Retinal pigment epithelial cell (primary cell): ENCODE data around the gene NCK2.
A peak's percentile ranks its signal among the peaks of the same experiment; 100 is the strongest.

Source experiments
- DNase-seq: peaks from one replicate; pipeline ENCODE4 v3.0.0-alpha.2; 2010; ENCODE audit warnings: low read depth
- H3K4me3 ChIP-seq: 2 replicates; pipeline ENCODE4 v1.5.1; 2011; ENCODE audit warnings: mild to moderate bottlenecking, low read length, control low read depth, moderate library complexity
- TF ChIP-seq, protein P1 (sequence below): conservative IDR thresholded peaks from 2 replicates; pipeline ENCODE4 v1.5.1; 2011; ENCODE audit warnings: low read depth, low read length, control low read depth, inconsistent platforms

The NCK2 gene

DNA sequence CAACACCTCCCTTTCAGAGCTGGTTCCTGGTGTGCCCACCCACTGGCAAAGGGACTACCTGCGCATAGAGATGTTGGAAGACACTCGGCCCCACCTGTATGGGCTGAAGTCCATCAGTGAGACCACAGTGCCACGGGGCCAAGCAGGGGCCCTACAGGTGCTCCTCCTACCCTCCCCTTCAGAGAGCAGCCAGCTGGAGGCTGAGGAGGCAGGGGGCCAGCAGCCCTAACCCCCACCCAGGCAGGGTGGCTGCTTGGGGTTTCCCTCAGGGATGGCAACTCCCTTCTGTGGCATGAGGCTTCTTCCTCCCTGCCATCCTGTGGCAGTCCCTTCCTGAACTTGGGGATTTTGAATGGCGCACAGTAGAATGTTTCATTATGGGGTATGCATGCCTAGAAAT, 125.3 kb downstream of the NCK2 start:
- TF ChIP-seq, protein P1, sequence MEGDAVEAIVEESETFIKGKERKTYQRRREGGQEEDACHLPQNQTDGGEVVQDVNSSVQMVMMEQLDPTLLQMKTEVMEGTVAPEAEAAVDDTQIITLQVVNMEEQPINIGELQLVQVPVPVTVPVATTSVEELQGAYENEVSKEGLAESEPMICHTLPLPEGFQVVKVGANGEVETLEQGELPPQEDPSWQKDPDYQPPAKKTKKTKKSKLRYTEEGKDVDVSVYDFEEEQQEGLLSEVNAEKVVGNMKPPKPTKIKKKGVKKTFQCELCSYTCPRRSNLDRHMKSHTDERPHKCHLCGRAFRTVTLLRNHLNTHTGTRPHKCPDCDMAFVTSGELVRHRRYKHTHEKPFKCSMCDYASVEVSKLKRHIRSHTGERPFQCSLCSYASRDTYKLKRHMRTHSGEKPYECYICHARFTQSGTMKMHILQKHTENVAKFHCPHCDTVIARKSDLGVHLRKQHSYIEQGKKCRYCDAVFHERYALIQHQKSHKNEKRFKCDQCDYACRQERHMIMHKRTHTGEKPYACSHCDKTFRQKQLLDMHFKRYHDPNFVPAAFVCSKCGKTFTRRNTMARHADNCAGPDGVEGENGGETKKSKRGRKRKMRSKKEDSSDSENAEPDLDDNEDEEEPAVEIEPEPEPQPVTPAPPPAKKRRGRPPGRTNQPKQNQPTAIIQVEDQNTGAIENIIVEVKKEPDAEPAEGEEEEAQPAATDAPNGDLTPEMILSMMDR = no peak
- H3K4me3 ChIP-seq = no peak overlapping the region
- no peak for DNase-seq

DNA sequence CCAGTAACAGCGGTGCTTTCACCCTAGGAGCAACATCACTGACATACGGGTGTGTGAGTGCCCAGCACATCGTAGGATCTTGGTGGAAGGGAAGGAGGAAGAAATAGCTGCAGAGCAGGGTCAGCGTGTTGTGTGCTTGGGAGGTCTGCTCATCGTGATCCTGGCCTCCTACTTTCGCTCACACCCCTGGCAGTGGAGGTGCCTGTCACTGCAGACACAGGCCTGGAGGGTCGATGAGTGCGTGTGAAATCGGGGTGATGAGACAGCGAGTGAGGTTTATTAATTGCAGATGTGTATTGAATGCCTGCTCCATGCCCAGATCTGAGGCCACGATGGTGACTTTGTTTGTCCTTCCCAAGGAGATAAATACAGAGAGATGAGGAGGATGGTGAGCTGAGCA, 126.1 kb downstream of the NCK2 start:
- DNase-seq = no peak
- H3K4me3 ChIP-seq = no peak overlapping the region
- TF ChIP-seq, protein P1 = no peak

DNA sequence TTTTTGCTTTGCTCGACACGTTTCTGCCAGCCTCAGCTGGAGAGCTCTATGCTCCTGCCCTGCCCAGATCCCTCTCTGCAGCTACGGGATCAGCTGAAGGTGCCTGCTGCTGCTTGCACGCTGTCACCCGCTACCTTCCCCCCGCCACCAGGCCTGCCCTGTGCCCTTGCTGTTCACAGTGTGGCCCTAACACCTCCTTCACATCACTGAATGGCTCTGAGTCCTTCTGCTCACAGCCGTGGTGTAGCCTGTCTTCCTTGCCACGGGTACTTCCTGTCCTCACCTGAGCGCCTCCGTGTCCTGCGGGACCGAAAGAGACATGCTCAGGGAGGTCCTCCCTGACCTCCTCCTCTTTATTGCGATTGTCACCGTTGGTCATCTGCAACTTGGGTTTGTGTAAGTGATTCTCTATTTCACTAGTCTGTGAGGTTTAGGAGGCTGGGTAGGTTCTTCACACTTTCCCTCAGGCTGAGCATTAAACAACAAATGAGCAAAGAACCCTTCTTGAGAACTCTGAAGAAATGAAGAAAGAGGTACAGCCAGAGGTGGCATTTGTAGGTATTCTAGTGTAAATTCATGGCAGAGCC, 127.5 kb downstream of the NCK2 start:
- DNase-seq = no peak
- H3K4me3 ChIP-seq = no peak overlapping the region
- TF ChIP-seq, protein P1 = no peak

DNA sequence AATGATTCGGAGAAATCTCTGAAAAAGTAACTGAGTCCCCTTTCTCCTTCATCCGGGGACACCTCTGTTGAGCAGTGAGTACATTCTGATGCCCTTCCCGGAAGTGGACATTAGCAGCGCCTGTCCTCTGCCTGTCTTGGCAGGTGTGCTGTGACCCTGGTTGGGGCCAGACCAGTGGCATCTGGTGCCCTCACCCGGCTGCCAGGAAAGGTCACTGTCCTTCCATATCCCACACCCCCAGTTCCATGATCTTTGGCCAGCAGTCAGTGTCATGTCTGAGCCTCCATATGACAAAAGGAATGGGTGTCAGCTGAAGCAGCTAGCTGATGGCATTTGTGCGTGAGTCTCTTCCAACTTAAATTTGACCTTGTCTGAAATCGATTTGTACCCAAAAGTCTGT, 128.1 kb downstream of the NCK2 start:
- no peak for DNase-seq
- no peak overlapping the region for H3K4me3 ChIP-seq
- TF ChIP-seq, protein P1 = no peak

DNA sequence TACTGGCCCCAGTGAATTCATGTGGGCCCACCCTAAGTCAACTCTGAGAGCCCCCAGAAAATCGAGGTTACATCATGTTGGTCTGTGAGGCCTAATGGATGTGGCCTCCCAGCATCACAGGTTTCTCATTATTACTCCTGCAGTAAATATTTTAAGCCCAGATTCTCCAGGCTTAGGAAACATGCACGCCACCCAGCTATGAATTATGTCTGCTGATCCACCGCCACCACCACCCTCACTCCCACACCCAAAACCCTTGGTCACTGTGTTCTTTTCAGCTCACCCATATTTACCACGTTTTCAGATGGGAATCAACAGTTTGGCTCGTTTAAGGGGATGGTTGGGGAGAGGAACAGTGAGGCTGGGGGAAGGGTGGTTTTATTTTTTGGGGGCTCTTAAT, 128.6 kb downstream of the NCK2 start:
- TF ChIP-seq, protein P1 = no peak
- DNase-seq = no peak
- no peak overlapping the region for H3K4me3 ChIP-seq

DNA sequence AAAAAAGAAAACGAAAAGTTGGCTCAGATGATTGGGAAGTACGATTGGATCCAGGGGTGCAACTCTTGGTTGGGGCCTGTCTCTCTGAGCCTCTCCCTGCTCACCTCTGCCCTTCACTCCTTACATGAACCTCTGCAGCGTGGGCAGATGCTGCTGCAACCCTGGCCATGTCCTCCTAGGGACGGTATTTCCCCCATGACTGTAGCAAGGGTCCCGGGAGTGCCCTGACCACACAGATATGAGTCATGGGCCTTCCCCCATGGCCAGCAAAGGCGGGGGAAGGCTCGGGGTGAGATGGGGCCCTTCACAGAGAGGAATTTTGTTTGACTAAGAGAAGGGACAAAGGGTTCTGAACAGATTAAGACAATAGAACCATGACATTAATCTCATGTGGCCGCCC, 129.0 kb downstream of the NCK2 start:
- H3K4me3 ChIP-seq = no peak overlapping the region
- TF ChIP-seq, protein P1 = no peak
- peak; percentile 35 for DNase-seq

DNA sequence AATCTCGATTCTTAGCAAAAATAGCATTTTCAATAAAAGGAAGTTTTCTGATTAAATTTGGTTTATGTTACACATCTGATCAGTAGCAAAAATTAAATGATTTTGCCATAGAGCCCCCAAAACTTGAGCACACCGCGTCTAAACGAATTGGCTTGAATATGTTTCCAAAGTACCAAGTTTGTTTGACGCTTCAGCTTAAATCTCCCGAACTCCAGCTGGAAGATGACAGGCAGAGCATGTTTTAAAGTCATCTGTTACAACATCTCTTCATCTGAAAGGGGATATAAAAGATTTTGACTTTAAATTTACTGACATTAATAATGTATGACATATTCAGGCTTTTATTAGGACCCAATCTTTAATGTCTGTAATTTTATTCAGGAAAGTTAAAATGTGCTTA, 129.8 kb downstream of the NCK2 start:
- TF ChIP-seq, protein P1 = no peak
- no peak for DNase-seq
- no peak overlapping the region for H3K4me3 ChIP-seq
